ENCODE data around the gene MYOT. TPM values are rescaled to one million over a fixed set of nuclear protein-coding genes. Genes with fewer than 3 reads are reported as not detected.

Gene MYOT
- total RNA-seq, 2 donors from 2014 or later: 0.33 to 1.0 TPM

GRCh38 chr5:137870647-137871339, 3.1 kb downstream of the MYOT start:
- no peaks in the 10 kb centered on the region for H3K9me3 ChIP-seq
- no peaks in the 10 kb centered on the region for H3K27me3 ChIP-seq
- TF ChIP-seq CTCF (IDR thresholded peaks at IDR 0.05) (no peak), POLR2A (IDR thresholded peaks at IDR 0.05) (no peak)
- DNase-seq (no peak), ATAC-seq (no peak)
- H3K36me3 ChIP-seq (replicated peaks in 1 of 2; ENCODE audit: insufficient read depth in 1 of 2, low read depth in 2 of 2): no peaks in the 10 kb centered on the region
- no peaks in the 10 kb centered on the region for H3K4me1 ChIP-seq
- H3K4me3 ChIP-seq: no peak overlapping the region
- H3K27ac ChIP-seq: no peak overlapping the region
- intact Hi-C loops (cut with DNase I): no loop called here
- 87 to 92% methylated on average over 7 of the region's 7 CpGs for WGBS, 2 donors

GRCh38 chr5:137871571-137871970, 3.9 kb downstream of the MYOT start:
- intact Hi-C loops (cut with DNase I): no loop called here

GRCh38 chr5:137872466-137872865, 4.8 kb downstream of the MYOT start:
- TF ChIP-seq POLR2A (IDR thresholded peaks at IDR 0.05): no peak
- no peak for TF ChIP-seq CTCF (IDR thresholded peaks at IDR 0.05)
- Histone ChIP-seq H3K9me3 (no peaks in the 10 kb centered on the region), H3K4me3 (no peak overlapping the region), H3K27me3 (no peaks in the 10 kb centered on the region), H3K4me1 (no peaks in the 10 kb centered on the region), H3K27ac (no peak overlapping the region), H3K36me3 (replicated peaks in 1 of 2; ENCODE audit: insufficient read depth in 1 of 2, low read depth in 2 of 2) (no peaks in the 10 kb centered on the region)
- ATAC-seq (no peak), DNase-seq (no peak)
- WGBS, 2 donors: 68 to 86% methylated on average over 3 of the region's 3 CpGs
- intact Hi-C loops (cut with DNase I): no loop called here

More at GRCh38 chr5:137871571-137871970, 3.9 kb downstream of the MYOT start:
- no peaks in the 10 kb centered on the region for H3K36me3 ChIP-seq (replicated peaks in 1 of 2; ENCODE audit: insufficient read depth in 1 of 2, low read depth in 2 of 2)
- no peak overlapping the region for H3K4me3 ChIP-seq
- WGBS, 2 donors: 89 to 91% methylated on average over 3 of the region's 3 CpGs
- no peaks in the 10 kb centered on the region for H3K9me3 ChIP-seq
- DNase-seq (no peak), ATAC-seq (no peak)
- no peaks in the 10 kb centered on the region for H3K4me1 ChIP-seq
- TF ChIP-seq POLR2A (IDR thresholded peaks at IDR 0.05): no peak
- TF ChIP-seq CTCF (IDR thresholded peaks at IDR 0.05): no peak
- H3K27me3 ChIP-seq: no peaks in the 10 kb centered on the region
- no peak overlapping the region for H3K27ac ChIP-seq

GRCh38 chr5:137876101-137876500, 8.4 kb downstream of the MYOT start:
- intact Hi-C loops (cut with DNase I): no loop called here
- DNase-seq (no peak), ATAC-seq (no peak)
- Histone ChIP-seq H3K4me1 (no peaks in the 10 kb centered on the region), H3K27ac (no peak overlapping the region), H3K4me3 (no peak overlapping the region), H3K36me3 (replicated peaks in 1 of 2; ENCODE audit: insufficient read depth in 1 of 2, low read depth in 2 of 2) (no peaks in the 10 kb centered on the region), H3K9me3 (no peaks in the 10 kb centered on the region), H3K27me3 (no peaks in the 10 kb centered on the region)
- no peak for TF ChIP-seq POLR2A (IDR thresholded peaks at IDR 0.05)
- TF ChIP-seq CTCF (IDR thresholded peaks at IDR 0.05): no peak

GRCh38 chr5:137880313-137880712, 12.7 kb downstream of the MYOT start:
- 63 to 65% methylated on average over 1 of the region's 1 CpG for WGBS, 2 donors
- DNase-seq: no peak
- no peaks in the 10 kb centered on the region for H3K4me1 ChIP-seq
- no peaks in the 10 kb centered on the region for H3K27me3 ChIP-seq
- no peak overlapping the region for H3K4me3 ChIP-seq
- no peak overlapping the region for H3K27ac ChIP-seq
- no peaks in the 10 kb centered on the region for H3K36me3 ChIP-seq (replicated peaks in 1 of 2; ENCODE audit: insufficient read depth in 1 of 2, low read depth in 2 of 2)
- intact Hi-C loops (cut with DNase I): no loop called here
- ATAC-seq: no peak
- no peaks in the 10 kb centered on the region for H3K9me3 ChIP-seq
- TF ChIP-seq CTCF (IDR thresholded peaks at IDR 0.05) (no peak), POLR2A (IDR thresholded peaks at IDR 0.05) (no peak)
